Thoracic aorta (tissue), 2 donors: ENCODE measurements around the gene ROPN1. TPM values are rescaled to one million over a fixed set of nuclear protein-coding genes. Genes with fewer than 3 reads are reported as not detected.

Source experiments
- ATAC-seq: fragments of 150-250 bp; one replicate; pipeline ENCODE4 v1.8.0; 2017; ENCODE audit warnings: low read depth; ENCODE audit not compliant: insufficient number of reproducible peaks, low FRiP score
- DNase-seq: peaks from one replicate; pipeline ENCODE4 v3.0.0-alpha.2; 2020; ENCODE audit warnings: low spot score
- H3K27ac ChIP-seq, 2 donors: fragments of 200-600 bp; sonication (generic); 1 replicate in 1 of 2; 2 replicates in 1 of 2; pipeline ENCODE4 v1.5.1; 2016; ENCODE audit warnings: mild to moderate bottlenecking in 2 of 2, moderate library complexity in 2 of 2
- H3K27me3 ChIP-seq: fragments of 200-600 bp; sonication (generic); replicated peaks from 2 replicates; pipeline ENCODE4 v1.6.0; 2016; ENCODE audit warnings: mild to moderate bottlenecking; ENCODE audit not compliant: insufficient read depth
- H3K36me3 ChIP-seq: fragments of 200-600 bp; sonication (generic); one replicate; pipeline ENCODE4 v1.5.1; 2016
- H3K4me1 ChIP-seq, 2 donors: fragments of 200-600 bp; sonication (generic); 1 replicate in 1 of 2; 2 replicates in 1 of 2; pipeline versions ENCODE4 v1.5.1 to v1.6.0; 2016; ENCODE audit warnings: low read depth in 2 of 2, mild to moderate bottlenecking in 1 of 2; ENCODE audit not compliant: control insufficient read depth in 1 of 2
- H3K4me3 ChIP-seq: fragments of 200-600 bp; sonication (generic); 2 replicates; pipeline ENCODE4 v1.5.1; 2016; ENCODE audit warnings: mild to moderate bottlenecking
- H3K9me3 ChIP-seq: fragments of 200-600 bp; sonication (generic); 2 replicates; pipeline ENCODE4 v1.5.1; 2016
- CTCF ChIP-seq: fragments of 200-600 bp; sonication (generic); IDR thresholded peaks from one replicate; pipeline ENCODE4 v1.5.1; 2019; ENCODE audit warnings: antibody characterized with exemption
- total RNA-seq, 2 donors: library from RNA; depleted of rRNA; stranded (reverse); fragments of >200 nt; gene quantifications; one replicate each; pipeline versions ENCODE4 v1.1.0 to v1.2.3, GENCODE V29; 2016

Gene ROPN1
- total RNA-seq, 2 donors from 2014 or later = not detected

- H3K4me3 ChIP-seq = no peak overlapping the region
- no peak overlapping the region for H3K27ac ChIP-seq
- ATAC-seq (no peak), DNase-seq (no peak)
- H3K36me3 ChIP-seq = no peaks in the 10 kb centered on the region
- TF ChIP-seq CTCF = no peak
- no peaks in the 10 kb centered on the region for H3K9me3 ChIP-seq
- no peaks in the 10 kb centered on the region for H3K27me3 ChIP-seq
- H3K4me1 ChIP-seq = peaks cover 0 to 4% of the 10 kb centered on the region in 2 donors
These were observed 61.5 kb downstream of the ROPN1 start for GRCh38 chr3:123930445-123930844.

DNA sequence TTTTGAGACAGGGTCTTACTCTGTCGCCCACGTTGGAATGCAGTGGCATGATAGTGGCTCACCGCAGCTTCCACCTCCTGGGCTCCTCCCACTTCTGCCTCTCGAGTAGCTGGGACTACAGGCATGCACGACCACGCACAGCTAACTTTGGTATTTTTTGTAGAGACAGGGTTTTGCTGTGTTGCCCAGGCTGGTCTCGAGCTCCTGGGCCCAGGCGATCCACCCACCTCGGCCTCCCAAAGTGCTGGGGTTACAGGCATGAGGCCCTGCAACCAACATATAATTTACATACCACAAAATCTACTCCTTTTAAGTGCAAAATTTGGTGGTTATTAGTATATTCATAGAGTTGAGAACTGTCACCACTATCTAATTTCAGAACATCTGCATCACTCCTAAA, 62.6 kb downstream of the ROPN1 start:
- ATAC-seq (no peak), DNase-seq (no peak)
- H3K27me3 ChIP-seq = no peaks in the 10 kb centered on the region
- TF ChIP-seq CTCF = no peak
- no peak overlapping the region for H3K27ac ChIP-seq
- no peak overlapping the region for H3K4me3 ChIP-seq
- H3K4me1 ChIP-seq = no peaks in the 10 kb centered on the region
- H3K36me3 ChIP-seq = no peaks in the 10 kb centered on the region
- H3K9me3 ChIP-seq = no peaks in the 10 kb centered on the region

GRCh38 chr3:123926396-123926795, 65.5 kb downstream of the ROPN1 start:
- Histone ChIP-seq H3K9me3 (no peaks in the 10 kb centered on the region), H3K27me3 (no peaks in the 10 kb centered on the region), H3K36me3 (no peaks in the 10 kb centered on the region), H3K4me1 (no peaks in the 10 kb centered on the region), H3K4me3 (no peak overlapping the region), H3K27ac (no peak overlapping the region)
- DNase-seq (no peak), ATAC-seq (no peak)
- TF ChIP-seq CTCF = no peak

DNA sequence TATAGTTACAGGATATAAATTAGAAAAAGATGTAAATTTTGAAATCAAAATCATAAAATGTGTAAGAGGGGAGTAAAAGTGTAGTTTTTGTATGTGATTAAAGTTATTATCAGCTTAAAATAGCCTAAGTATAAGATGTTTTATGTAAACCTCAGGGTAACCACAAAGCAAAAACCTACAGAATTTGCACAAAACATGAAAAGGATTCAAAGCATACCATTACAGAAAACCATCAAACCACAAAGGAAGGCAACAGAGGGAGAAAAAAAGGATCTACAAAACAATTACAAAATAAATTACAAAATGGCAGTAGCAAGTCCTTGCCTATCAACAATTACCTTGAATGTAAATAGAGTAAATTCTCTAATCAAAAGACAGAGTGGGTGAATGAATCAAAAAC, 71.1 kb downstream of the ROPN1 start:
- Histone ChIP-seq H3K27me3 (no peaks in the 10 kb centered on the region), H3K36me3 (no peaks in the 10 kb centered on the region), H3K9me3 (peaks cover 6% of the 10 kb centered on the region), H3K4me3 (no peak overlapping the region), H3K4me1 (no peaks in the 10 kb centered on the region), H3K27ac (no peak overlapping the region)
- no peak for TF ChIP-seq CTCF
- DNase-seq = no peak
- ATAC-seq = no peak

DNA sequence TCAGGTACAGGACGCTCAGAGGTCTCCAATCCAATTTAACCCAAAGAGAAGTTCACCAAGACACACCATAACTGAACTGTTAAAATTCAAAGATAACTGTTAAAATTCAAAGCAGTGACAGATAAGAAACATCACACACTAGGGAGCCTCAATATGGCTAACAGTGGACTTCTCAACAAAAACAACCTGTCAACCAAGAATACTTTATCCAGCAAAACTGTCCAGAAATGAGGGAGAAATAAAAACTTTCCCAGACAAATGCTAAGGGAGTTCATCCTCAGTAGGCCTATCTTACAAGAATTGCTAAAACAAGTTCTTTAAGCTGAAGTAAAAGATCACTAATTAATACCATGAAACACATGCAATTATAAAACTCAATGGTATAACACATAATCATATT, 71.5 kb downstream of the ROPN1 start:
- Histone ChIP-seq H3K9me3 (peaks cover 6% of the 10 kb centered on the region), H3K4me3 (no peak overlapping the region), H3K36me3 (no peaks in the 10 kb centered on the region)

More for the DNA sequence above, 71.5 kb downstream of the ROPN1 start:
- TF ChIP-seq CTCF = no peak
- Histone ChIP-seq H3K27me3 (no peaks in the 10 kb centered on the region), H3K4me1 (peaks cover 0 to 2% of the 10 kb centered on the region in 2 donors), H3K27ac (no peak overlapping the region)
- ATAC-seq = no peak
- no peak for DNase-seq
